Activated B cell treated with CpG ODN at 0.5 μM for 24 hours (primary cell): ENCODE results near the gene CCDC50. TPM values are rescaled to one million over a fixed set of nuclear protein-coding genes. Genes with fewer than 3 reads are reported as not detected.

Experiments used
- ATAC-seq: fragments of 200-7000 bp; cut with Tn5 transposase; one replicate; pipeline ENCODE4 v1.10.0; 2021; ENCODE audit warnings: low read depth, mild to moderate bottlenecking, moderate library complexity
- CTCF ChIA-PET: fragments of 350-600 bp; sonication (Branson Sonifier 250); formaldehyde crosslinking; loops from one replicate; lab custom pipeline; 2021; ENCODE audit warnings: antibody characterized with exemption; lab: Charles Lee
- POLR2A ChIA-PET: fragments of 350-600 bp; sonication (Branson Sonifier 250); formaldehyde crosslinking; loops from one replicate; lab custom pipeline; 2021; ENCODE audit warnings: antibody characterized with exemption; lab: Charles Lee
- DNase-seq: peaks from one replicate; pipeline ENCODE4 v3.0.0; 2022
- H3K27ac Mint-ChIP-seq: one replicate; pipeline ENCODE4 v1.8.0; 2020; ENCODE audit warnings: mixed read lengths
- H3K27me3 Mint-ChIP-seq: one replicate; pipeline ENCODE4 v1.8.0; 2021; ENCODE audit warnings: mixed read lengths
- H3K36me3 Mint-ChIP-seq: one replicate; pipeline ENCODE4 v1.8.0; 2021; ENCODE audit warnings: low read depth, mixed read lengths
- H3K4me1 Mint-ChIP-seq: one replicate; pipeline ENCODE4 v1.8.0; 2021; ENCODE audit warnings: mixed read lengths
- H3K4me3 Mint-ChIP-seq: one replicate; pipeline ENCODE4 v1.8.0; 2020; ENCODE audit warnings: mild to moderate bottlenecking, mixed read lengths
- H3K9me3 Mint-ChIP-seq: one replicate; pipeline ENCODE4 v1.8.0; 2020; ENCODE audit warnings: mixed read lengths
- CTCF ChIP-seq: fragments of 200-600 bp; IDR thresholded peaks from one replicate; pipeline ENCODE4 v1.8.0; 2022; ENCODE audit warnings: antibody characterized with exemption, mild to moderate bottlenecking
- intact Hi-C: fragments of 100-400 bp; cut with micrococcal nuclease; formaldehyde crosslinking; loops from one replicate; pipeline ENCODE4 v1.15.1; 2024
- total RNA-seq: library from RNA; stranded (reverse); gene quantifications from 2 replicates; pipeline ENCODE4 v1.2.3, GENCODE V29; 2022

CCDC50 gene
- total RNA-seq, 1 donor from 2014 or later: 153 TPM

- H3K27me3 Mint-ChIP-seq: no peaks in the 10 kb centered on the region
- ATAC-seq (no peak), DNase-seq (no peak)
- ChIA-PET CTCF (no interaction called here), POLR2A (interaction anchor here (1.4 to 4.3 kb wide), 2 partner anchors 9 to 13 kb away, joined by 5 to 25 read pairs; no protein-coding TSS in a partner anchor)
- no peak for TF ChIP-seq CTCF
- H3K27ac Mint-ChIP-seq: no peak overlapping the region
- H3K36me3 Mint-ChIP-seq: no peaks in the 10 kb centered on the region
- H3K9me3 Mint-ChIP-seq: peaks cover 7% of the 10 kb centered on the region
- H3K4me1 Mint-ChIP-seq: peaks cover 15% of the 10 kb centered on the region
- no peak overlapping the region for H3K4me3 Mint-ChIP-seq
- intact Hi-C loops: no loop called here
These were observed 45.8 kb upstream of the CCDC50 start for GRCh38 chr3:191283400-191283799.

GRCh38 chr3:191290311-191291025 lies 38.7 kb upstream of the CCDC50 start:
- DNase-seq (no peak), ATAC-seq (peak; percentile 82)
- POLR2A ChIA-PET: interaction anchor here (0.6 to 3.0 kb wide), 9 partner anchors 10 to 65 kb away, joined by 3 to 16 read pairs (median 4); partner anchors contain the start of gene CCDC50
- Mint-ChIP-seq H3K9me3 (peaks cover 4% of the 10 kb centered on the region), H3K36me3 (no peaks in the 10 kb centered on the region), H3K4me1 (peaks cover 40% of the 10 kb centered on the region), H3K27me3 (no peaks in the 10 kb centered on the region), H3K27ac (peak overlapping the region; percentile 96), H3K4me3 (peak overlapping the region; percentile 74)
- intact Hi-C loops: loop anchor here (1.0 kb wide), 1 partner anchor 11 kb away; no protein-coding TSS in a partner anchor
- TF ChIP-seq CTCF: no peak
- CTCF ChIA-PET: interaction anchor here (0.8 kb wide), 1 partner anchor 47 kb away, joined by 3 read pairs; no protein-coding TSS in a partner anchor

- DNase-seq: no peak
- Mint-ChIP-seq H3K4me1 (peaks cover 40% of the 10 kb centered on the region), H3K4me3 (peak overlapping the region; percentile 50), H3K27me3 (no peaks in the 10 kb centered on the region), H3K27ac (peak overlapping the region; percentile 81), H3K9me3 (no peaks in the 10 kb centered on the region), H3K36me3 (no peaks in the 10 kb centered on the region)
- no peak for TF ChIP-seq CTCF
- intact Hi-C loops: no loop called here
- POLR2A ChIA-PET: interaction anchor here (0.6 to 3.0 kb wide), 8 partner anchors 9 to 47 kb away, joined by 3 to 16 read pairs (median 4); partner anchors contain the start of gene CCDC50
- CTCF ChIA-PET: interaction anchor here (0.6 kb wide), 1 partner anchor 38 kb away, joined by 3 read pairs; the partner anchor contains the start of gene UTS2B
- ATAC-seq: no peak
These were observed 36.8 kb upstream of the CCDC50 start for GRCh38 chr3:191292243-191293015.

GRCh38 chr3:191294291-191294690 lies 34.9 kb upstream of the CCDC50 start:
- H3K4me3 Mint-ChIP-seq: peak overlapping the region; percentile 6
- no peaks in the 10 kb centered on the region for H3K27me3 Mint-ChIP-seq
- ChIA-PET POLR2A (interaction anchor here (0.6 to 1.4 kb wide), 5 partner anchors 32 to 50 kb away, joined by 3 to 9 read pairs (median 4); partner anchors contain the start of genes CCDC50 and UTS2B), CTCF (interaction anchor here (1.1 kb wide), 1 partner anchor 49 kb away, joined by 3 read pairs; no protein-coding TSS in a partner anchor)
- intact Hi-C loops: no loop called here
- ATAC-seq (no peak), DNase-seq (no peak)
- H3K9me3 Mint-ChIP-seq: no peaks in the 10 kb centered on the region
- H3K36me3 Mint-ChIP-seq: no peaks in the 10 kb centered on the region
- H3K4me1 Mint-ChIP-seq: peaks cover 39% of the 10 kb centered on the region
- no peak for TF ChIP-seq CTCF
- no peak overlapping the region for H3K27ac Mint-ChIP-seq
